VCaP (cell line): ENCODE measurements around the gene DUSP16.

Experiments
- H3K27ac ChIP-seq: fragments of 450-650 bp; 2 replicates; pipeline ENCODE4 v1.5.1; 2017
- TF ChIP-seq, protein P1 (sequence below): fragments of 450-650 bp; conservative IDR thresholded peaks from 2 replicates; pipeline ENCODE4 v1.5.1; 2017; ENCODE audit warnings: mild to moderate bottlenecking, moderate library complexity

Gene DUSP16

DNA sequence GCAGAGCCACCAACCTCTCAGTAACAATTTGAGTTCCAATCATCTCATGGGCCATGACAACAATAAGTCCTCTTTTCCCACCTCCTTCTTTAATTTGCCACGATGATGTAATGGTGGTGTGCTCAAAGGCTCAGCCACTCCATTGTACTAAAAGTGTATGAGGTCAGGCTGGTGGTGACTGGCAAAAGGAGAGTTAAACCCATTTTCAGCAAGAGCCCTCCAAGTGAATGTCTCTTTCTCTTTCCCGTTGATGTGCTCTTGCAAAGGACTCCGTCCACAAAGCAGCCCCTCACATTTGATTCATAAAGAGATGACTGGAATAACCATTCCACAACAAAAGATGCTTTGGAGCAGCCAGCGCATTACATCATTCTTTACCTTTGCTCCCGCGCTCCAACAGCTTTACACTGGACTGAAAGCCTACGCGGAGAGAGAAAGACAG is 41.6 kb downstream of the DUSP16 start:
- TF ChIP-seq, protein P1, sequence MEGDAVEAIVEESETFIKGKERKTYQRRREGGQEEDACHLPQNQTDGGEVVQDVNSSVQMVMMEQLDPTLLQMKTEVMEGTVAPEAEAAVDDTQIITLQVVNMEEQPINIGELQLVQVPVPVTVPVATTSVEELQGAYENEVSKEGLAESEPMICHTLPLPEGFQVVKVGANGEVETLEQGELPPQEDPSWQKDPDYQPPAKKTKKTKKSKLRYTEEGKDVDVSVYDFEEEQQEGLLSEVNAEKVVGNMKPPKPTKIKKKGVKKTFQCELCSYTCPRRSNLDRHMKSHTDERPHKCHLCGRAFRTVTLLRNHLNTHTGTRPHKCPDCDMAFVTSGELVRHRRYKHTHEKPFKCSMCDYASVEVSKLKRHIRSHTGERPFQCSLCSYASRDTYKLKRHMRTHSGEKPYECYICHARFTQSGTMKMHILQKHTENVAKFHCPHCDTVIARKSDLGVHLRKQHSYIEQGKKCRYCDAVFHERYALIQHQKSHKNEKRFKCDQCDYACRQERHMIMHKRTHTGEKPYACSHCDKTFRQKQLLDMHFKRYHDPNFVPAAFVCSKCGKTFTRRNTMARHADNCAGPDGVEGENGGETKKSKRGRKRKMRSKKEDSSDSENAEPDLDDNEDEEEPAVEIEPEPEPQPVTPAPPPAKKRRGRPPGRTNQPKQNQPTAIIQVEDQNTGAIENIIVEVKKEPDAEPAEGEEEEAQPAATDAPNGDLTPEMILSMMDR: no peak
- no peak overlapping the region for H3K27ac ChIP-seq

DNA sequence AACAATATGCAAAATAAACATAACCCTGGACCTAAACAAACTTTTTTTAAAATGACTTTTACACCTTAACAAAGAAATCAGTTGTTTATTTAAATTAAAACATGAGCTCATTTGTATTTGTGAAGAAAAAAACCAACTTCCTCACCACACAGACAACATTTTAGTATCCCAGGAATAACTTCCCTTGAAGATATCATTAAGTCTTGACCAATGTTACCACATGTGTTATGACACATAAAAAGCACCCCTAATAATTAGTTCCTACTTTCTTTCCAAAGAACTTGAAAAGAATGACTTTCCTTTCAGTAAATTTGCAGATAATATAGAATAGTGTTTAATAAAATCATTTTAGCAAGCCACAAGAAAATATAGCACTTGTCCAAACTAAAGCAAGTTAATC is 42.4 kb downstream of the DUSP16 start:
- H3K27ac ChIP-seq: no peak overlapping the region
- TF ChIP-seq, protein P1: no peak

GRCh38 chr12:12519354-12519998 is 43.2 kb downstream of the DUSP16 start:
- TF ChIP-seq, protein P1: no peak
- no peak overlapping the region for H3K27ac ChIP-seq

- TF ChIP-seq, protein P1: no peak
- no peak overlapping the region for H3K27ac ChIP-seq
Measured at GRCh38 chr12:12518919-12519318, 43.7 kb downstream of the DUSP16 start.

DNA sequence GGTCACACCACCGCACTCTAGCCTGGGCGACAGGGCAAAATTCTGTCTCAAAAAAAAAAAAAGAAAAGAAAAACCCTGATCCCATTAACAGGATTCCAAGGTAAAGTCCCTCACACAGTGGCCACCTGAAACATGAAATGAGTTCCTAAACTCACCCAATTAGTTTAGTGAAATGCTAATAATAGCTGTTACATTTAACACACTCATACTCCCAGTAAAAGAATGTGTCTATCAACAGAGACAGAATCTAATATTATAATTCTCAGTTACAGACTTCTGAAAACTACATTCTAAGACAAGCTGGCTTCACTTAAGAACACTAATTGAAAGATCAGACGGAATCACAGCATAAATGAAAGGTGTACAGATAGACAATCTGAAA is 44.2 kb downstream of the DUSP16 start:
- no peak overlapping the region for H3K27ac ChIP-seq
- TF ChIP-seq, protein P1: no peak

GRCh38 chr12:12513416-12514006 is 49.2 kb downstream of the DUSP16 start:
- no peak overlapping the region for H3K27ac ChIP-seq
- TF ChIP-seq, protein P1: no peak

DNA sequence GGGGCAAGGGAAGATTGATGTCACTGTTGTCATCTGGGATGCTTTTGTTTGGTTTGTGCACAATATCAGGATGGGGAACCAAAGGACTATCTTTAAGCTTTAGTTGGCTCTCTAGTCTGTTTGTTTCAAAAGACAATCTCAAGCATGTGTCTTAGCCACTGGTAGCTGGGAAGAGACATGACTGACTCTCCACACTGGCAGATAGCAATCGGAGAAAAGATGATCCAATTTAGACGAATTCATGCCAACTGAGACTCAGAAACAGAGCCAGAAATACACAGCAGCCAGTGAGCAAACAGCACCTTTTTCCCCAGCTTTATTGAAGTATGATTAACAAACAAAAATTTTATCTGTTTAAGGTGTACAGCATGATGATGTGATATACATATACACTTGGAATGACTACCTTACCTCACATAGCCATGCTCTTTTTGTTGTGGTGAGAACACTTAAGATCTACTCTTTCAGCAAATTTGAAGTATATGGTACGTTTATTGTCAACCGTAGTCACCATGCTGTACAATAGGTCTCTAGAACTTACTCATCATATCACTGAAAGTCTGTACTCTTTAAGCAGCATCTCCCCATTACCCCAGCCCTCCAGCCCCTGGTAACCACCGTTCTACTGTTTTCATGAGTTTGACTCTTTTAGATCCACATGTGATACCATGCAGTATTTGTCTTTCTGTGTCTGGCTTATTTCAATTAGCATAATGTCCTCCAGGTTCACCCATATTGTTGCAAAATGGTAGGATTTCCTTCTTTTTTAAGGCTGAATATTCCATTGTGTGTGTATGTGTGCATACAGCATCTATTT is 50.6 kb downstream of the DUSP16 start:
- H3K27ac ChIP-seq: no peak overlapping the region
- TF ChIP-seq, protein P1: no peak
